ENCODE data around the gene CXCL3.
"Not testable (repeated sequence)": the region's sequence is repeated elsewhere in the genome, so short reads cannot be mapped to it uniquely, and the experiment has no call there.

The CXCL3 gene

DNA sequence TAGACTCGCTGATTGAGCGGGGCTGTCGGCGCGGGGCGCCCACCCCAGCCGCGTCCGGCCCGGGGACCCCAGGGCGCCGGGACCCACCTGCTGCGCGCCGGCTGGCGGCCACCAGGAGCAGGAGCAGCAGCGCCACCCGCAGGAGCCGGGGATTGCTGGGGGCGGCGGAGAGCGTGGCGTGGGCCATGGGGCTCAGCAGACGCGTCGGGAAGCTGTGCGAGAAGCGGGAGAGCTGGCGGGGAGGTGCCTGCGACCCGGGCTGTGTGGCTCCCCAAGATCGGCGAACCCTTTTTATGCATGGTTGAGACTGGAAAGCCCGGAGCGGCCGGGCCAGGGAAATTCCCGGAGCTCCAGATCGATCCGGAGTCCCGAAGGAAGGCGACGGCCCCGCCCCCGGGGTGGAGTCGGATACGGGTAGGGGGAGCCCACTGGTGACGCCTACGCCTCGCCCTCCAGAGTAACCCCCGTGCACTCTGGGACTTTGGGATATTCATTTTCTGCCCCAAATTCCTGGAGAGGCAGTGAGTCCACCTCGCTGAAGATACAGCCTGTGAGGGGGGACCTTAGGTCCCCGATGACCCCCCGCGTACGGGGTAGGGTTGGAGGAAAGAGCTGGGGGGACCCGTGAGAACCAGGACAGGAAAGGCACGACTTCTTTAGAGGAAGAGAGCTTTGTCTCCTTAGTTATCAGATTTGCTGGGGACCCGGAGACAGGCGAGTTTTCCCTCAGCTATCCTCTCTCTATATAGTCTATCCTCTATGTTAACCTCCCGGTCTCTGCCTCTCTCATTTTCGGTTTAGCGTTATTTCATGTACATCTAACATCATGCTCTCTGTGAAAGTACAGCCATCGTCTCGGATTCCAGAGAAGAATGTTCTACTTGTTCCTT is at the start of gene CXCL3:
TSS of gene CXCL3 (minus strand) at position 265 of the 890 bp plus-strand sequence. CDS start at position 187, 78 bp downstream.
- no peak for DNase-seq

- no peak for DNase-seq
Measured at GRCh38 chr4:74087481-74087880, 49.0 kb upstream of the CXCL3 start.

DNA sequence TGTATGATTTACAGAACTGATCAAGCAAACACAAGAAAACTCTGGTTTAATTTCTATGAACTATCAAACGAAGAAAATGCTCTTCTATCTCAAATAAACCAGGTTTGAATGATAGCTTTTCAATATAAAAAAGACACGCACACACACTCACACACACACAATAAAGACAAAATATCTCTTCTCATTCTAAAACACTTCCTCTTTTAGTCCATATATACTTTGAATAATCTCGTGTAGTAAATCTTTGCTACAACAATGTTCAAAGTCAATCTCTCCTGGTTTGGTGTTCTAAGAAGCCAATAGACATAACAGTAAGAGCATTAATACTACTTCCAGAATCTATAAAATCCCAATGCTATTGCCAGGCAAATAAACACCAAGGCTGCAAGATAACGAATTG is 47.2 kb upstream of the CXCL3 start:
- no peak for DNase-seq

DNA sequence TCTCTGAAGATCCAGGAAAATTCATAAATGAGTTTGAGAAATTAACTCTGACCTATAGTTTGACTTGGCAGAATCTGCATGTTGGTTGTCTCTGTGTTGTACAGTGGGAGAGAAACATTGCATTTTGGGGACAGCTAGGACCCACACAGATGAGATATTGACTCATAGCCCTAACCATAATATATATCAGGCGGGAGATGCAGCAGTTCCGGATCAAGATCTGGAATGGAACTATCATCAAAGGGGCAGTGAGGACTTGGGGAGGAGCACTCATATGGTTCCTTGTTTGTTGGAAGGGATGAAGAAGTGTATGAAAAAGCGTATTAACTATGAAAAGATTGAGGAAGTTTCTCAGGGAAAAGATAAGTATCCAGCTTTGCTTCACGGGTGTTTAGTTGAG is 46.5 kb upstream of the CXCL3 start:
- no peak for DNase-seq

- no peak for DNase-seq
Measured at GRCh38 chr4:74083546-74083945, 45.1 kb upstream of the CXCL3 start.

DNA sequence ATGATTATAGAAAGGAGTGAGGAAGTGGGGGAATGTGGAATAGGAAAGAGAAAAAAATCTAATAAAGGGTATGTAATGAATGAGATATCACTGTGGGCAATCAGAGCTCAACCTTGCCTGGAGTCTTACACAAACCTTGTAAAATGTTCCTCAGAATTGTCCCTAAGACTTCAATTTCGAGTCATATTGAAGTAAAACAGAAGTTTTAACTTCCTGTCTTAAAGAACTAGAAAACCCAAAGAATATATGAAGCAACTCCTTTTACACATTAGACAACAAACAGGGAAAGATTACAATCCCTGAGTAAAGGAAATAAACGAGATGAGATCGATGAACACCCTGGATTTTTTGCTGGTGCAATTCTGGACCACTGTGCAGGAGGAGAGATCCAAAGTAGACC is 42.5 kb upstream of the CXCL3 start:
- no peak for DNase-seq

DNA sequence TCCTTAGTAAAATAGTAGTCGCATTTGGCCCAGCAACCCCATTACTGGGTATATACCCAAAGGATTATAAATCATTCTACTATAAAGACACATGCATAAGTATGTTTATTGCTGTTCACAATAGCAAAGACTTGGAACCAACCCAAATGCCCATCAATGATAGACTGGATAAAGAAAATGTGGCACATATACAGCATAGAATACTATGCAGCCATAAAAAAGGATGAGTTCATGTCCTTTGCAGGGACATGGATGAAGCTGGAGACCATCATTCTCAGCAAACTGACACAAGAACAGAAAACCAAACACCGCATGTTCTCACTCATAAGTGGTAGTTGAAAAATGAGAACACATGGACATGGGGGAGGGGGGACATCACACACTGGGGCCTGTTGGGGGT is 41.9 kb upstream of the CXCL3 start:
- not testable (repeated sequence) for DNase-seq

DNA sequence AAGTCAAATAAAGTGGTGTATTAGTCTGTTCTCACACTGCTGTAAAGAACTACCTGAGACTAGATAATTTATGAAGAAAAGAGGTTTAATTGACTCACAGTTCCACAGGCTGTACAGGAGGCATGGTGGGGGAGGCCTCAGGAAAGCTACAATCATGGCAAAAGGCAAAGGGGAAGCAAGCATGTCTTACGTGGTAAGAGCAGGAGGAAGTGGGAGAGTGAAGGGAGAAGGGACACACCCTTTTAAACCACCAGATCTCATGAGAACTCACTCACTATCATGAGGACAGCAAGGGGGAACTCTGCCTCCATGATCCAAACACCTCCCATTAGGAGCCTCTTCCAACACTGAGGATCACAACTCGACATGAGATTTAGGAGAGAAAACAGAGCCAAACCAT is 40.5 kb upstream of the CXCL3 start:
- not testable (repeated sequence) for DNase-seq

DNA sequence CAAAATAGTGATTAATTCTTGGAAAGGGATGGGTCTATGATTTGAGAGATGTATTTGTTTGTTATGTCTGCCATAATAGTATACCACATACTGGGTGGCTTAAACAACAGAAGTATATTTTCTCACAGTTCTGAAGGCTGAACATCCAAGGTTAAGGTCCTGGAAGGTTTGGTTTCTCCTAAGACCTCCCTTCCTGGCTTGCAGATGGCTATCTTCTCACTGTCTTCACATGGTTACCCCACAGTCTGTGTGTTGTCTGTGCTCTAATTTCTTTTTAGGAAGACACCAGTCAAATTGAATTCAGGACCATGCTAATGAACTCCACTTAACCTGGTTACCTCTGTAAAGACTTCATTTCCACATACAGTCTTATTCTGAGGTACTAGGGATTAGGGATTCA is 34.9 kb upstream of the CXCL3 start:
- DNase-seq = no peak

- no peak for DNase-seq
Measured at GRCh38 chr4:74072739-74073138, 34.2 kb upstream of the CXCL3 start.

DNA sequence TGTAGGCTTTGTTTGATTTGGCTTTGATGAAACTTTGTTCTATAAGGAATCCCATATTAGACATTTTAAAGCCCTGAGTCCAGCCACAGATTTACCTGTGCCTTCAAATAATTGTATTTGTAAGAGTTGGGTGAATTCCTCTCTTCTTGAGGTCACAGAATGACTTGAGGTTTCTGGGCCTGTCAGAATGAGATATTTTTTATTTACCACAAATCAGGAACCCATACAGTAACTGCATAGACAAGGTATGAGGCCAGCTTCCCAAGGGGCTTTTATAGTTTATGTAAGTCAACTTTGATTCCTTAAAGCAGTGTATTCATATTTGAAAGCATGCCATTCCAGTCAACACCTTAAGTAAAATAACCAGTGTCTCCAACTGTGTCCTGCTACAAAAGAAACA is 29.1 kb upstream of the CXCL3 start:
- DNase-seq = no peak

DNA sequence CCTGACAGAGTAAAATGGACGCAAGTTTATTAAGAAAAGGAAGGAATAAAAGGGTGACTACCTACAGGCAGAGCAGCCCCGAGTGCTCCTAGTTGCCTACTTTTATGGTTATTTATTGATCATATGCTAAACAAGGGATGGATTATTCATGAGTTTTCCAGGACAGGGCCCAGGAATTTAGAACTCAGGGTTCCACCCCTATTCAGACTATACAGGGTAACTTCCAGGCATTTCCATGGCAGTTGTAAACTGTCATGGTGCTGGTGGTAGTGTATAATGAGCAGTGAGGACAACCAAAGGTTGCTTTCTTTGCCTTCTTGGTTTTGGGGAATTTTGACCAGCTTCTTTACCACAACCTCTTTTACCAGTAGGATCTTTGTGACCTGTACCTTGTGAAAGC is 27.7 kb upstream of the CXCL3 start:
- no peak for DNase-seq

DNA sequence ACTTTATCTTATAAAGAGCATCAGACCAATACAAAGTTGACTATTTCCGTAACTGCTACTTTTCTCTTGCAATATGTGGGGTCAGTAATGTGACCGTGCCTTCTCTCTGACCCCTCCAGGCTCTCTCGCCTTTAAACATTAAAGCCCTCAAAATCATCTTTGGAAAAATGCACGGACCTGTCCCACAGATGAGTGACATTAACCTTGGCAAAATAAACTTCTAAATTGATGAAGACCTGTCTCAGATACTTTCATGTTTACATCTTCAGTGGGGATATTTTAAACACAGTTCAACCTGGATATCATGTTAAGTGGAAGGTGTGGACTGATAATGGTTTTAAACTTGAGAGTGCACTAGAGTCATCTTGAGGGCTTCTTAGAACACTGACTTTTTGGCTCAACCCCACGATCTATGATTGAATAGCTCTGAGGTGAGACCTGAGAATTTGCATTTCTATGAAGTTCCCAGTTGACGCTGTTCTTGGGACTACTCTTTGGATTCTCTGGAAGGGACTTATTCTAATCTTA is 26.7 kb upstream of the CXCL3 start:
- DNase-seq = no peak

DNA sequence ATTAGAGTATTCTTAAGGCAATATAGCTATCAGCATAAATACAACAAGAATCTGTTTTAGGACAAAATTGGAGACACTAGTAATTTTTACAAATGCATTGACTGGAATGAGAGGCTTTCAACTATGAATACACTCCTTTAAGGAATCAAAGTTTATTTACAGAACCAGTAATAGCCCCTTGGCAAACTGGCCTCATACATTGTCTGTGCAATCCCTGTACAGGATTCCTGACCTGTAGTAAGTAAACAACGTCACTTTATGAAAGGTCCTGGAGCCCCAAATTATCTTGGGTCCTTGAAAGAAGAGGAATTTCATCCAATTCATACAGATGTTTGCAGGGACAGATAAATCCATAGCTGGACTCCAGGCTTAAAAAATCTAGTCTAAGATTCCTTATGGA is 25.4 kb upstream of the CXCL3 start:
- no peak for DNase-seq

DNA sequence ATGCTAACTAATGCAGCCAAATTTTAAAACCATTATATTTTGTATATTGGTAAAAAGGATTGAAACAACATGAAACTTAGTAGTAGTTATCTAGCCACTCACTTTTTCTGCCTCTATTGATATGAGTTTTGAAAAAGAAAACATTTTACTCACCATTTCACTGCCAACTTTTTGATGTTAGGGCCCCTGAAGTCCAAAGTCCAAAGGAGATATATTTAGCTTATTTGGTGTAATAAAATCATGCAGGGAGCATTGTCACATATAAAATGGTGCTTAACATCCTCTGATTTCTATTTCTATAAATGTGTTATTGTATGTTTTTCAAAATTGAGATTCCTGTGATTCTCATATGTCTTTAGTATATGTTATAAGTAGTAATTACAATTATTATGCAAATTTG is 24.5 kb upstream of the CXCL3 start:
- no peak for DNase-seq

GRCh38 chr4:74061430-74061829 is 22.9 kb upstream of the CXCL3 start:
- DNase-seq = no peak

GRCh38 chr4:74059161-74059829 is 20.8 kb upstream of the CXCL3 start:
- no peak for DNase-seq

- no peak for DNase-seq
Measured at GRCh38 chr4:74058048-74058651, 19.7 kb upstream of the CXCL3 start.

DNA sequence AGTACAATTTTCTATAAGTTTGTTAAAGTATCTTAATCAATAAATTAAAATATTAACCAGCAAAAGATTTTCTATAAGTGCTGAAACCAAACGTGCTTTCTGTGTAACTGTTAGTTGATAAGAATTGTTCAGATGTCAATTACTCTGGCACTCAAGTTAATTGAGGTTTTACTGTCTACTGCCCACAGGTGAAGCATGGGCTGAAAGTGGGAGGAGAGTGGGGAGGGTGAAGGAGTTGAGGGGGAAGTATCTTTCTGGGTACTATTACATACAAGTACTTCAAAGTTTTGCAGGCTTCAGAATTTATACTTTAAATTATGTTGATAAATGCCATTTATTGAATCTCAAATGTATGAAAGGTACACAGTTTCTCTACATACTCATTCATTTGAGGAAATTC is 19.1 kb upstream of the CXCL3 start:
- no peak for DNase-seq

DNA sequence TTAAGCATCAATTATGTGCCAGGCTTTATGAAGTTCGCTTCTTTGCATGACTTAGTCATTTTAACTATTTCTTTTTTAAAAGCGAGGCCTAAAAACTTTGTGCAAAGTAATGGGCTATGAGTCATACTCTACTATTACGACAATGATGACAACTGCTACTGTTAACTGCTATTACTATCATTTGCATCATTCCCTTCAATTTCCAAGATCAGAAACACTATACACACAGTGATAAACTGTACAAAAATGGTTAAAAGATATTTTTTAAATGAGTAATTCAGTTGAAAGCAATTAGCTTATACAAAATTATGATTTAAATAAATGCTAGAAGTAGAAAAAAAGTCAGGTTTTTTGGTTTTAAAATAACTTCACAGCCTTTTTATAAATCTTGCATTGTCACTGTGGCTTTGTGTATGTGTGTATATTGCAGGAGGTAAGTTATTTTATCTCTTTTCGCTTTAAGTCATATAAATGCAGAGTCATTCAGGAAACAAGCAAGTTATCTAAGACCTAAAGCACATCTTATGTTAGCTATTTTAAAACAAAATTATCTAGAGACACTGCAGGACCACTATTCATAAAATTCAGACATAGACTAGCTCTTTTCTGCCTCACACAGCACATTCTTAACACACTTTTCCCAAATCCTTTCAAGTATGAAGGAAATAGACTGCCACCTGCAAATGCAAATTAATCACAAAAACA is 18.5 kb upstream of the CXCL3 start:
- no peak for DNase-seq

DNA sequence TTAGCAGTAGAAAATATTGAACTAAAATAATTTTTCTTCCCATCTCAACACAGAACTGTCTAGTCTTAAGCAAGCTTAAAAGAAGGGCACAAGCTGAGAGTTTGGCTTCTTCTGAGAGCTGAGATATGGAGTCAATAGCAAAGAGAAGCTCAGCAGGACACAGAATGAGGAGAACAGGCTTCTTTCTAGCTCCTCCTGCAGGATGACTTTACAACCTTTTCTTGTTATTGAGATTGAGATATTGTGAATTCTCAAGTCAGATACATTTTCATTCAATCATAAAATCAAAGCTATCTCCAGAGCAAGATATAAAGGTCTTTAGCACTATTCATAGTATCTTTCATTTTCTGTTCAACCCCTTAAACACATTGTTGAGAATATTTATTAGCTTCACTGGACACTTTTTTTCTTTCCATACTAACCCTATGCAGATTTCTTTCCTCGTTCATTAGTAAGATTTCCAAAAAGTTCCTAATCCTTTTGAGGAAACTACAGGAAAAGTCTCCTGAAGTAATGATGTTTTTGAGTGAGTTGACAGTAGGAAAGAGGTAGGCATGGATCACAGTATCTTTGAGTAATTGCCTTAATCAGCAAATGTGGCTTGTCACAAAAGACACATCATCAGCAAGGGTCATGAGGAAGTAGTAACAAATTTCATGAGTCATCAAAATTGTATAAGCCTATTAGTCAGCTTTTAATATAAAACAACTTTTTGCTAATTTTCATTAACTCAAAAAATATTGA is 17.8 kb upstream of the CXCL3 start:
- no peak for DNase-seq

- no peak for DNase-seq
Measured at GRCh38 chr4:74055498-74055897, 17.0 kb upstream of the CXCL3 start.

Data from activated CD4-positive, alpha-beta T cell treated with anti-CD3 and anti-CD28 coated beads, Interleukin-2, amount 50 U/mL, for 1 hour (primary cell).